Right cardiac atrium (tissue), 5 donors: ENCODE measurements around the gene ZNF850. TPM values are rescaled to one million over a fixed set of nuclear protein-coding genes. Genes with fewer than 3 reads are reported as not detected.
"Not testable (repeated sequence)": the region's sequence is repeated elsewhere in the genome, so short reads cannot be mapped to it uniquely, and the experiment has no call there.

ENCODE experiments used
- ATAC-seq, 2 donors: fragments of 200-7000 bp; cut with Tn5 transposase; one replicate each; pipeline versions ENCODE4 v1.8.0 to v1.9.1; 2020; ENCODE audit warnings: moderate library complexity in 2 of 2, mild to moderate bottlenecking in 1 of 2
- DNase-seq, 3 donors: peaks; one replicate each; pipeline ENCODE4 v3.0.0-alpha.2; 2020
- H3K27ac ChIP-seq: one replicate; pipeline ENCODE4 v1.5.1; 2013; ENCODE audit warnings: mild to moderate bottlenecking, low read length, control low read depth, moderate library complexity
- H3K27me3 ChIP-seq: one replicate; pipeline ENCODE4 v1.6.1; 2013; ENCODE audit not compliant: control insufficient read depth, insufficient read depth
- H3K4me1 ChIP-seq: one replicate; pipeline ENCODE4 v1.6.1; 2013; ENCODE audit warnings: low read length; ENCODE audit not compliant: control insufficient read depth, insufficient read depth
- H3K4me3 ChIP-seq: one replicate; pipeline ENCODE4 v1.5.1; 2013; ENCODE audit warnings: low read length, control low read depth
- H3K9me3 ChIP-seq: one replicate; pipeline ENCODE4 v1.6.1; 2013; ENCODE audit warnings: low read length; ENCODE audit not compliant: control insufficient read depth
- WGBS: extraction: QIAGEN DNeasy Blood & Tissue Kit; methylation state at CpG from one replicate; pipeline ENCODE4 v1.1.7; 2013; 5-methylcytosine and 5-hydroxymethylcytosine counted together
- intact Hi-C, 4 donors: fragments of 100-400 bp; cut with DNase I; formaldehyde crosslinking; loops; one replicate each; pipeline versions ENCODE4 v1.11.0 to v1.14.0; 2022 to 2023
- polyA plus RNA-seq: library from polyadenylated mRNA; stranded (reverse); fragments of 200-250 nt; gene quantifications from one replicate; pipeline ENCODE4 v1.2.3, GENCODE V29; 2013
- total RNA-seq, 4 donors: library from RNA; stranded (reverse); fragmentation: NEBNext Ultra II Directional; extraction: Animal tissue kit (Norgen Biotek cat#: 25700); gene quantifications; one replicate each; pipeline ENCODE4 v1.2.1, GENCODE V29; 2021
- donor health status: healthy with polysubstance abuse.
- donor health status: DM: no; HTN: yes; CAD: no.
- donor health status: DM: no; HTN: no; CAD: no.
- donor health status: DM: no; HTN: yes; CAD: no; lungs with severe emphysema.
- donor health status: DM: yes; HTN: yes; CAD: no.

The ZNF850 gene
- total and polyA plus RNA-seq, 5 donors = 1.2 to 4.7 (median 4.4) TPM

DNA sequence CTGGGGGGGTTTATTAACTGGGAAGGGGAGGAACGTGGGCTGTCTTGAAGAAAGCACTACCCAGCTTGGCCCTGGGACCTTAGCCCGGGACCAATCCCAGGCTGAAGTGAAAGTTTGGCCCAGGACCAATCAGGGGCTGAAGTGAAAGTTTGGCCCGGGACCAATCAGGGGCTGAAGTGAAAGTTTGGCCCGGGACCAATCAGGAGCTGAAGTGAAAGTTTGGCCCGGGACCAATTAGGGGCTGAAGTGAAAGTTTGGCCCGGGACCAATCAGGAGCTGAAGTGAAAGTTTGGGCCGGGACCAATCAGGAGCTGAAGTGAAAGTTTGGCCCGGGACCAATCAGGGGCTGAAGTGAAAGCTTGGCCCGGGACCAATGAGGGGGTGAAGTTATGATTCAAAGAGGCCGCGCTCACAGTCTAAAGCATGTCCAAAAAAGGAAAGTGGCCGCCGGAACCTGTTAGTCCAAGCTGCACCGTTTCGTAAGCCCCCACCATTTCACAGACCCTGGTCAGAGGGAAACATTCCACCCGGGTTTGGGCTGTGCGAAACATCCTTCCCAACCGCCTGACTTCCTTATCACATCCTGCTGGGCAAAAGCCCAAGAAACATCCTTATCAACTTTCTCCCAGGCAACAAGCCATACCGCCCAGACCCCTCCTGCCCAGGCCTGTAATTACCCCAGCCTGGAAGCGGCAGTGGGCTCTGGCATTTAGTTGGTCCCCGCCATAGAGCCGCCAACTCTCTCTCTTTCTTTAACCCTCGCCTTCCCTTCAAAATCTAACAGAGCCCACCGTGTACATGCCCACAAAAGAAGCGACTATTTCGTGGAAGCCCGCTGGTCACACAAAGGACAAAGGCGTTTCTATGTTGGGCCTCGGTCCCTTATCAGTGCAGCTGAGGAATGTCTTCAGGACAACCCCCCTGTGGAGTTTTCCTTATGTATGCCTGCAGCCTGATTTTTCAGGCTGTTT, 1.1 kb downstream of the ZNF850 start:
- H3K9me3 ChIP-seq = no peaks in the 10 kb centered on the region
- ATAC-seq (peak; percentile 41 to 55), DNase-seq (peak; percentile 71 to 87 (median 84))
- H3K27me3 ChIP-seq = no peaks in the 10 kb centered on the region
- no peaks in the 10 kb centered on the region for H3K4me1 ChIP-seq
- peak overlapping the region; percentile 86 for H3K4me3 ChIP-seq
- H3K27ac ChIP-seq = peak overlapping the region; percentile 65
- intact Hi-C loops = no loop called here
- 2% methylated on average over 29 of the region's 29 CpGs for WGBS

DNA sequence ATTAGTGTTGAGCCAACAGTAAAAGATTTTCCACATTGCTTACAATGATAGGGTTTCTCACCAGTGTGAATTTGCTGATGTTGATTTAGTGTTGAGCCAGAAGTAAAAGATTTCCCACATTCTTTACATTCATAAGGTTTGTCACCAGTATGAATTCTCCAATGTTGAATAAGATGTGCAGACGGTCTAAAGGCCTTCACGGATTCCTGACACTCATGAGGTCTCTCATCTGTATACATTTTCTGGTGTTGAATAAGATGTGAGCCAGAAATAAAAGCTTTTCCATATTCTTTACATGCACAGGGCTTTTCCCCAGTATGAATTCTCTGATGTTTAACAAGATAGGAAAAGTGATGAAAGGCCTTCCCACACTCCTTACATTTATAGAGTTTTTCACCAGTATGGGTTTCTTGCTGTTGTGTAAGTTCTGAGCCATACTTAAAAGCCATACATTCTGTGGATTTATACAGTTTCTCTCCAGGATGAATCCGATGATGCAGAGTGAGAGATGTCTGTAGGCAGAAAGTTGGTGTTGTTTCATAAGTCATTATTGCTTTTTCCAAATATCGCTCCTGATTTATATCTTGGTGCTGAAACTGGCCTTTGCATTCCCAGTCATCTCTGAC, 22.4 kb downstream of the ZNF850 start:
- peak overlapping the region; percentile 29 for H3K4me3 ChIP-seq
- intact Hi-C loops = no loop called here
- whole genome bisulfite sequencing = 97% methylated on average over 4 of the region's 4 CpGs
- no peak for ATAC-seq
- H3K27ac ChIP-seq = no peak overlapping the region
- no peak for DNase-seq
- H3K4me1 ChIP-seq = no peaks in the 10 kb centered on the region
- peaks cover 37% of the 10 kb centered on the region for H3K9me3 ChIP-seq
- H3K27me3 ChIP-seq = no peaks in the 10 kb centered on the region

DNA sequence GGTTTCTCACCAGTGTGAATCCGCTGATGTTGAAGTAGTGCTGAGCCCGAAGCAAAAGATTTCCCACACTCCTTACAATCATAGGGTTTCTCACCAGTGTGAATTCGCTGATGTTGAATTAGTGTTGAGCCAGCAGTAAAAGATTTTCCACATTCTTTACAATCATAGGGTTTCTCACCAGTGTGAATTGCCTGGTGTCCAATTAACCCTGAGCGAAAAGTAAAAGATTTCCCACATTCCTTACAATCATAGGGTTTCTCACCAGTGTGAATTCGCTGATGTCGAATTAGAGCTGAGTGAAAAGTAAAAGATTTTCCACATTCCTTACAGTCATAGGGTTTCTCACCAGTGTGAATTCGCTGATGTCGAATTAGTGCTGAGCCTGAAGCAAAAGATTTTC, 23.0 kb downstream of the ZNF850 start:
- Histone ChIP-seq H3K4me3 (peak overlapping the region; percentile 15), H3K9me3 (peaks cover 33% of the 10 kb centered on the region)
- H3K27ac ChIP-seq, DNase-seq, H3K27me3 ChIP-seq, intact Hi-C loops, ATAC-seq, H3K4me1 ChIP-seq: not testable (repeated sequence)
- WGBS = 99% methylated on average over 8 of the region's 8 CpGs

DNA sequence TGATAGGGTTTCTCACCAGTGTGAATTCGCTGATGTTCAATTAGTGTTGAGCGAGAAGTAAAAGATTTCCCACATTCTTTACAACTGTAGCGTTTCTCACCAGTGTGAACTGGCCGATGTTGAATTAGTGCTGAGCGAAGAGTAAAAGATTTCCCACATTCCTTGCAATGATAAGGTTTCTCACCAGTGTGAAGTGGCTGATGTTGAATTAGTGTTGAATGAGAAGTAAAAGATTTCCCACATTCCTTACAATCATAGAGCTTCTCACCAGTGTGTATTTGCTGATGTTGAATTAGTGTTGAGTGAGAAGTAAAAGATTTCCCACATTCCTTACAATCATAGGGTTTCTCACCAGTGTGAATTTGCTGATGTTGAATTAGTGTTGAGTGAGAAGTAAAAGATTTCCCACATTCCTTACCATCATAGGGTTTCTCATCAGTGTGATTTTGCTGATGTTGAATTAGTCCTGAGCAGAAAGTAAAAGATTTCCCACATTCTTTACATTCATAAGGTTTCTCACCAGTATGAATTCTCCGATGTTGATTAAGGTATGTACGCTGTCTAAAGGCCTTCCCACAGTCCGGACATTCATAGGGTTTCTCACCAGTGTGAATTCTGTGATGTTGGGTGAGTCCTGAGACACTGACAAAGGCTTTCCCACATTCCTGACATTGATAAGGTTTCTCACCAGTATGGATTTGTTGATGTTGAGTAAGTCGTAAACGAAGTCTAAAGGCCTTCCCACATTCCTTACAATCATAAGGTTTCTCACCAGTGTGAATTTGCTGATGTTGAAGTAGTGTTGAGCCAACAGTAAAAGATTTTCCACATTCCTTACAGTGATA, 24.0 kb downstream of the ZNF850 start:
- Histone ChIP-seq H3K4me1 (no peaks in the 10 kb centered on the region), H3K27ac (no peak overlapping the region), H3K27me3 (no peaks in the 10 kb centered on the region), H3K9me3 (peaks cover 35% of the 10 kb centered on the region), H3K4me3 (peak overlapping the region; percentile 15)
- intact Hi-C loops = no loop called here
- no peak for DNase-seq
- 98% methylated on average over 10 of the region's 10 CpGs for WGBS
- ATAC-seq = no peak

DNA sequence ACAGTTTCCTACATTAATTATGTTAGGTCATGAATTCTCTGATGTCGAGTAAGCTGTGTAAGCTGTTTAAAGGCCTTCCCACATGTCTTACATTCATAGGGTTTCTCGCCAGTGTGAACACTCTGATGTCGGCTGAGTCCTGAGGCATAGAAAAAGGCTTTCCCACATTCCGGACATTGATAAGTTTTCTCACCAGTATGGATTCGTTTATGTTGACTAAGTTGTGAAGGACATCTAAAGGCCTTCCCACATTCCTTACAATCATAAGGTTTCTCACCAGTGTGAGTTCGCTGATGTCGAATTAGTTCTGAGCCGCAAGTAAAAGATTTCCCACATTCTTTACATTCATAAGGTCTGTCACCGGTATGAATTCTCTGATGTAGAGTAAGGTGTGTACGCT, 24.9 kb downstream of the ZNF850 start:
- Histone ChIP-seq H3K4me1 (no peaks in the 10 kb centered on the region), H3K27me3 (no peaks in the 10 kb centered on the region), H3K27ac (no peak overlapping the region), H3K4me3 (no peak overlapping the region), H3K9me3 (peaks cover 33% of the 10 kb centered on the region)
- 98% methylated on average over 10 of the region's 10 CpGs for WGBS
- intact Hi-C loops = no loop called here
- ATAC-seq (no peak), DNase-seq (no peak)

DNA sequence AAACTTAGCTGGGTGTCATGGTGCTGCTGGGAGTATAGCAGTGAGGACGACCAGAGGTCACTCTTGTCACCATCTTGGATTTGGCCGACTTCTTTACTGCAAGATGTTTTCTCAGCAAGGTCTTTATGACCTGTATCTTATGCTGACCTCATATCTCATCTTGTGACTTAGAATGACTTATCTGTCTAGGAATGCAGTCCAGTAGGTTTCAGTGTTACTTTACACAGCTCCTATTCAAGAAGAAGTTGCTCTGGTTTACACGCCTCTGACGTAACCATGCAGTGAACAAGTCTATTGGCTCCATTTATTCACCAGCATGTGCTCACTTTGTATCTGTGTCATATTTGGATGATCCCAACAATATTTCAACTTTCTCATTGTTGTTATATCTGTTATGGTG, 26.7 kb downstream of the ZNF850 start:
- Histone ChIP-seq H3K27me3 (no peaks in the 10 kb centered on the region), H3K4me3 (no peak overlapping the region), H3K4me1 (no peaks in the 10 kb centered on the region), H3K27ac (no peak overlapping the region), H3K9me3 (peaks cover 32% of the 10 kb centered on the region)
- ATAC-seq (no peak), DNase-seq (no peak)
- 98% methylated on average over 4 of the region's 4 CpGs for WGBS
- intact Hi-C loops = no loop called here

DNA sequence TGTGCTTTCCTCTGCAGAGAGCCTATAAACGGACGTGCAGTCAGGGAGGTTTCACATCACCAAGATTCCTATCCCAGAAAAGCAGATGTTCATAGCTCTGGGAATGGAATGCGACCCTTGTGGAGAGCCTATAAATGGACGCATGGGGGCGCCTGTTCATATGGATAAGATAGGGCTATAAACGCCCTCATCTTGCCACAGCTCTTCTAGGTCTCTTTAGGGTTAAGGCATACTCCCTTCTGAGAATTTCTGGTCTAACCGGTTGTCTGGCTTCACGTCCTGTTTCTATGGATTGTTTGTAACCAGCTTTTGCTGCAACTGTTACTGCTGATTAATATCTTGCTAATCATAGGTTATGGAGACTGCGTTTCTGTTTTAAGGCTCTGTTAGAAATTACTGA, 36.4 kb downstream of the ZNF850 start:
- 59% methylated on average over 9 of the region's 9 CpGs for WGBS
- peaks cover 15% of the 10 kb centered on the region for H3K9me3 ChIP-seq
- H3K27ac ChIP-seq, DNase-seq, H3K4me1 ChIP-seq, H3K4me3 ChIP-seq, H3K27me3 ChIP-seq, intact Hi-C loops, ATAC-seq: not testable (repeated sequence)

DNA sequence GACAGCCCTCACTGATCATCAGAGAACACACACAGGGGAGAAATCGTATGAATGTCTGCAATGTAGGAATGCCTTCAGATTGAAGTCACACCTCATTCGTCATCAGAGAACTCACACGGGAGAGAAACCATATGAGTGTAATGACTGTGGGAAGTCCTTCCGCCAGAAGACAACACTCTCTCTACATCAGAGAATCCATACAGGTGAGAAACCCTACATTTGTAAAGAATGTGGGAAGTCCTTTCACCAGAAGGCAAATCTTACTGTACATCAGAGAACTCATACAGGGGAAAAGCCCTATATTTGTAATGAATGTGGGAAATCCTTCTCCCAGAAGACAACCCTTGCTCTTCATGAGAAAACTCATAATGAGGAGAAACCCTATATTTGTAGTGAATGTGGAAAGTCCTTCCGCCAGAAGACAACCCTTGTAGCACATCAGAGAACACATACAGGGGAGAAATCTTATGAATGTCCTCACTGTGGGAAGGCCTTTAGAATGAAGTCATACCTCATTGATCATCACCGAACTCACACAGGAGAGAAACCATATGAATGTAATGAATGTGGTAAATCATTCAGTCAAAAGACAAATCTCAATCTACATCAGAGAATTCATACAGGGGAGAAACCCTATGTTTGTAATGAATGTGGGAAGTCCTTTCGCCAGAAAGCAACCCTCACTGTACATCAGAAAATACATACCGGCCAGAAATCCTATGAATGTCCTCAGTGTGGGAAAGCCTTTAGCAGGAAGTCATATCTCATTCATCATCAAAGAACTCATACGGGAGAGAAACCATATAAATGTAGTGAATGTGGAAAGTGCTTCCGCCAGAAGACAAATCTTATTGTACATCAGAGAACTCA, 52.7 kb downstream of the ZNF850 start:
- intact Hi-C loops = loop anchor here in 1 of 4 donors (10.0 kb wide), 1 partner anchor 85 kb away; no protein-coding TSS in a partner anchor
- Histone ChIP-seq H3K4me1 (no peaks in the 10 kb centered on the region), H3K27me3 (no peaks in the 10 kb centered on the region), H3K9me3 (peaks cover 15% of the 10 kb centered on the region), H3K27ac (no peak overlapping the region), H3K4me3 (peak overlapping the region; percentile 27)
- ATAC-seq = no peak
- DNase-seq = no peak
- 99% methylated on average over 10 of the region's 10 CpGs for WGBS

DNA sequence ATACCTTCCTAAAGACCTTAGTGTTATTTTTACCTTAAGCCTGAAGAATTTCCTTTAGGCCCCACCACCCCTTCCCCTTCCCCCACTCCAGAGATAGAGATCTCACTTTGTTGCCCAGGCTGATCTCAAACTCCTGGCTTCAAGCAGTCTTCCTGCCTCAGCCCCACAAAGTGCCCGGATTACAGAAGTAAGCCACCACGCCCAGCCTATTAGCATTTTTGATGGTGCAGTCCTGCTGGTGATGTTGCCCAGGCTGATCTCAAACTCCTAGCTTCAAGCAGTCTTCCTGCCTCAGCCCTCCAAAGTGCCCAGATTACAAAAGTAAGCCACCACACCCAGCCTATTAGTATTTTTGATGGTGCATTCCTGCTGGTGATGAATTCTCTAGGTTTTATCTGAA, 63.2 kb downstream of the ZNF850 start:
- H3K4me3 ChIP-seq = no peak overlapping the region
- peaks cover 27% of the 10 kb centered on the region for H3K9me3 ChIP-seq
- no peaks in the 10 kb centered on the region for H3K4me1 ChIP-seq
- no peak overlapping the region for H3K27ac ChIP-seq
- ATAC-seq (no peak), DNase-seq (no peak)
- H3K27me3 ChIP-seq = no peaks in the 10 kb centered on the region
- intact Hi-C loops = no loop called here
- 86% methylated on average over 2 of the region's 2 CpGs for WGBS

DNA sequence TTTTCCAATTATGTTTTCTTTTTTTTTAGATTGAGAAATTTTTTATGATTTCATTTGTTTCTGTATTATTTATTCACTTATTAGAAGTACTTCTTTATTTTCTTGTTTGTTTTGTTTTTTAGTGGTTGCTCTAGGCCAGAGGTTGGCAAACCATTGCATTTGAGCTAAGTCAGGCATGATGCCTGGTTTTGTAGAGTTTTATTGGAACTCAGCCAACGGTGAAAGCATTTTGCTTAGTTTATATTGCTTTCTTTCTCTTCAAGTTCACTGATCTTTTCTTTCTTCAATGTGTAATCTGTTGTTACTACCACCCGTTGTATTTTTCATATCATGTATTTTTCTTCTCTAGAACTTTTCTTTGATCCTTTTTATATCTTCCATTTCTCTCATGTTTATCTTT, 65.5 kb downstream of the ZNF850 start:
- no peaks in the 10 kb centered on the region for H3K27me3 ChIP-seq
- ATAC-seq = no peak
- 82% methylated on average over 2 of the region's 2 CpGs for WGBS
- no peak overlapping the region for H3K4me3 ChIP-seq
- H3K27ac ChIP-seq = no peak overlapping the region
- peaks cover 20% of the 10 kb centered on the region for H3K9me3 ChIP-seq
- intact Hi-C loops = no loop called here
- DNase-seq = no peak
- H3K4me1 ChIP-seq = no peaks in the 10 kb centered on the region
